Frontal cortex (tissue), 4 donors: ENCODE results near the gene NKAIN4. TPM values are rescaled to one million over a fixed set of nuclear protein-coding genes. Genes with fewer than 3 reads are reported as not detected.
A peak's percentile ranks its signal among the peaks of the same experiment; 100 is the strongest.
"Not testable (repeated sequence)": the region's sequence is repeated elsewhere in the genome, so short reads cannot be mapped to it uniquely, and the experiment has no call there.

Experiments used
- DNase-seq, 2 donors: peaks; one replicate each; pipeline ENCODE4 v3.0.0; 2012; ENCODE audit warnings: low spot score in 2 of 2
- FAIRE-seq: peaks from 2 replicates; lab custom pipeline; 2012; peaks lifted over from hg19 to GRCh38; lab: Jason Lieb, UNC
- total RNA-seq: library from RNA; depleted of rRNA; stranded (reverse); fragments of >200 nt; gene quantifications from one replicate; pipeline ENCODE4 v1.2.3, GENCODE V29; 2014
- donor health status: control.
- donor health status: control.
- donor health status: control.

The NKAIN4 gene
- total RNA-seq, 1 donor from 2014 or later, result 14.7 TPM

DNA sequence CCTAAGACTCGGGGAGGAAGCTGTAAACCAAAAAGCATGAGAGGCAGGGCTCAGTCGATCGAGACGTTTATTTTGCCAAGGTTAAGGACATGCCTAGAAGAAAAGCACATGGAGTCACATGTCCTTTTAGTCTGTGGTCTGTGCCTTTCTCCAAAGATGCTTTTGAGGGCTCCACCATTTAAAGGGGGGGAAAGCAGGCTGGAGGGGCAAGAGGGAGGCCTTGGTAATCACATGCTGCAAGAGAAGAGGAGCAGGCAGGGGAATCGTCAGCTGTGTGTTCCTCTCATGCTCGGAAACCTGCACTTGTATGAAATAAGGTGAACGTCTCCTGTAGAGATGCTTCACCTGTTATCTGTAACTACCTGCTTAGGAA, 29.2 kb downstream of the NKAIN4 start:
- DNase-seq, result no peak
- no peak for FAIRE-seq

DNA sequence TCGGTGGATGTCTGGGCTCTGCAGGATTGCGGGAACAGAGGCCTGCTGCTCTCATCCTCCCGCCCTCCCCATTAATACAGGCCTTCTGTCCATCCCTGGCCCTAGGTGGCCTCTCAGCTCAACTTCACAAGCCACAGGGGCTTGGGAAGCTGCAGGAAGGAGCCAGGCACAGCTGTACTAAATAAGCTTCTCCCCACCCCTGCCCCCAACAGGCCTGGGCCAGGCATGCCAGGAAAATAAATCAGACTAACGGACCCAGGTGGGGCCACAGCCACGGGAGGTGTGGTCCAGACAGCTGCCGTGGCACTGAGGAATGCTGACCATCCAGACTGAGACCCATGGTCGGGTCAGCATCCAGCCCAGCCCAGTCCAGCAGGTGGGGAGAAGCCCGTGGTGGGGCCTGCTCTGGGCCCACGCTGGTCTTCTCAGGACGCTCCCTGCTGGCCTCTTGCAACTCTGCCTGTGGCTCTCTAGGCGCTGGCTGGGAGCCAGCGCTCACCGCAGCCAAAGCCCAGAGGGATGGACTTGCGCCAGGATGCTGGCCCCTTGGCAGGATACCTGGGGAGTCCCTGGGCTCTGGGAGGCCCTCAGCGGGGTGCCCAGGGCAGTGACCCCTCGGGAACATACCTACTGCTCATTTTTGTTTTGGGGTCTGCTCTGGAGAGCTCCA, 29.7 kb downstream of the NKAIN4 start:
- DNase-seq (peak in 1 of 2 donors; percentile 42), FAIRE-seq (no peak)

DNA sequence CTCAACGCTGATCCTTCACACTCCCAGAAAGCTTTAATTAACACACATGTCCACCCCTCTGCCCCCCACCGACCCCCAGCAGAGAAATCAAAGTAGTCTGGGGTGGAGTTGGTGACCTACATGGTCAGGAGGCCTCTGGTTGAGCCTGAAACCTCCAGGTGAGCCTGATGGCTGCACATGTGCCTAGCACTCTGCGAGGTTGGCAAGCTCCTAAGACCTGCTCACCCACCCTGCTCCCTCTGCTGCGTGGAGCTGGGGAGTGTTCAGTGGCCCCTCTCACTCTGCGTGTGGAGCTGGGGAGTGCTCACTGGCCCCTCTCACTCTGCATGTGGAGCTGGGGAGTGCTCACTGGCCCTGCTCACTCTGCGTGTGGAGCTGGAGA, 30.4 kb downstream of the NKAIN4 start:
- DNase-seq (no peak), FAIRE-seq (no peak)

DNA sequence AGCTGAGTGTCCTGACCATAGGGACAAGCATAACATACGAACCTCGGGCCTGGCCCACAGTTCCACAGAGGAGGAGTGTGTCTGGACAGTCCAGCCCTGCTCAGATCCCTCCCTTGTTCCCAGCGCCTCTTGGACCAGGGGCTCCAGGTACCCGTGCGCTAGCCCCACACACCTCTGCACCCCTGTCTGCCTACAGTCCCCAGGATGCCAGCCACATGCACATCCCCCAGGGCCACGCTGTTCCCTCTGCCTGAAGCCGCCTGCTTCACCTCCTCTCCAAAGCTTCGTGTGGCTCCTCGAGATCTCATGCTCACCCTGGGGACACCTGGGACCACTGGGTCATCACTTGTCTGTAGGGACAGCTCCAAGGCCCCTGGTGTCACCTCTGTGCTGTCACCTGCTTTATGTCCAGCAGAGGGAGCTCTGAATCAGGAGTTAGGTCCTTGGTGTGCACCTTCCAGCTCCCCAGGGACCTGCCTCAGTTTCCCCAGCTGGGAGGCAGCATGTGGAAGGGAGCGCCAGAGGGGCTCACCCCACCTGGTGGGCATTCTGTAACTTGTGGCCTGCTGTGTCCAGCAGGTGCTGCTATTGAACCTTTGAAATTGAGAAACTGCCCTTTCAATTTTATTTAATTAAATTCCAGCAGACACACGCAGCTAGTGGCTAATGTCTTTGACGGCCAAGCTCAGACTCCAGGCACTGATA, 31.0 kb downstream of the NKAIN4 start:
- FAIRE-seq, result no peak
- DNase-seq, result peak in 1 of 2 donors; percentile 49

DNA sequence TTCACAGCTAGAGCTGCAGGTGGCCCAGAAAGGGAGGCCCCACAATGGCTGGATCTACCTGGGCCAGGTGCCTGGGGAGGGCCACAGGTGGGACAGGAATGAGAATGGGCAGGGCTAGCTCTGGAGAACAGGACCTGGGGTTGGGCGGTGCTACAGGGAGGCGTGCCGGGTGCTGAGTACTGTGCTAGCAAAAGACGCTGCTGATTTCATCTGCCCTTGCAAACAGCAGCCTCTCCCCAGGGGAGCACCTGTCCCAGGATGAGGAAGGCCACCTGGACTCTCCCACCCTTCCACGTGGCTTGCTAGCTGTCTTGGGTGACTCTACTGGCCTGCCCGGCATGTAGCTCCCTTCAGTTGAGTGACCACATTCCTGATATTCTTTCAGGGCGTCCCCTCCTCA, 31.7 kb downstream of the NKAIN4 start:
- no peak for DNase-seq
- no peak for FAIRE-seq

DNA sequence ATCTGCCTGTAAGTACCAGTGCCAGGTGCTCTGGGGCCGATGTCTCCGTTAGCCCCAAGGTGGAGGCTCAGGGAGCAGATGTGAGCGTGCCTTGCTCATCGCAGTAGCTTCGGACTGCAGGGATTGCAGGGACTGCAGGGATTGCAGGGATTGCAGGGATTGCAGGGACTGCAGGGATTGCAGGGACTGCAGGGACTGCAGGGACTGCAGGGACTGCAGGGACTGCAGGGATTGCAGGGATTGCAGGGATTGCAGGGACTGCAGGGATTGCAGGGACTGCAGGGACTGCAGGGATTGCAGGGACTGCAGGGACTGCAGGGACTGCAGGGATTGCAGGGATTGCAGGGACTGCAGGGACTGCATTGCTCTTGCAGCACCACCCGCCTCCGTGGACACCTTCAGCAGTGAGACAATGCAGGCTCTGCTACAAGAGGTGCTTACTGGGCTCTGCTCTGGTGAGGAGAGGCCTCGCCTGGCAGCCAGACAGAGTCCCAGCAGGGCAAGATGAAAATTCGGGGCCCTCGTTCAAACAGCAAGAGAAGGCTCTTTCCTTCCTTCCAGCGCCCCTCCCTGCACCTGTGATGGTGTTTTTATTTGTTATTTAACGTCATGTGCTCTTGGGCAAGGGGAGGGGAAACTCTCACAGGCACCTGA, 32.7 kb downstream of the NKAIN4 start:
- not testable (repeated sequence) for FAIRE-seq, DNase-seq

DNA sequence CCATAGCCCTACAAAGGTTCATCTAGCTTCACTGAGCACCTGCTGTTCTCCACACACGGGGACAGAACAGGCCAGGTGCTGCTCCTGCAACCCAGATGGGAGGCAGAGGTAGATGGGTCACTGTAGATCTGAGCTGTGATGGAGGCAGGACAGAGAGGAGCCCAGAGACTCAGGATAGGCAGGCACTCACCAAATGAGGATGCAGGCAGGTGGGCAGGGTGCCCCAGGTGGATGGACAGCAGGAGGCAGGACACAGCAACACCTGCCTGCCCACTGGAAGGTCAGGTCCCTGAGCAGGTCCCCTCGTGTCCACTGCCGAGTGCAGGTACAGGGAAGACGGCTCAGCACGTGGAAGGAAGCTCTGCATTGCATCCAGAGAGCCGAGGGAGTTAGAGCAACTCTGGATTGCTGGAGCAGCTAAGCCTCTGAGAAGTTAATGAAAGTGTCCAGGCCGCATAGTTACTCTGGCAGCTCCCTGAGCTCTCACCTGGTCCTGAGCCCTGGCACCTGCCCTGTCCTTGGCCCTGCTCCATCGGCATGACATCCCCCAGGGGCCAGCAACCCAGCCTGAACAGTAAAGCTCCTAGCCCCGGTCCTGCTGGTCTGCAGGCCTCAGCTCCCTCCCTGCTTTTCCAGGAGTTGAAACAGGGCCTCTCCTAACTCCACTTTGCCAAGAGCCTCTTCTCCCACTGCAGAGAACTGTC, 33.4 kb downstream of the NKAIN4 start:
- FAIRE-seq, result no peak
- DNase-seq, result no peak

DNA sequence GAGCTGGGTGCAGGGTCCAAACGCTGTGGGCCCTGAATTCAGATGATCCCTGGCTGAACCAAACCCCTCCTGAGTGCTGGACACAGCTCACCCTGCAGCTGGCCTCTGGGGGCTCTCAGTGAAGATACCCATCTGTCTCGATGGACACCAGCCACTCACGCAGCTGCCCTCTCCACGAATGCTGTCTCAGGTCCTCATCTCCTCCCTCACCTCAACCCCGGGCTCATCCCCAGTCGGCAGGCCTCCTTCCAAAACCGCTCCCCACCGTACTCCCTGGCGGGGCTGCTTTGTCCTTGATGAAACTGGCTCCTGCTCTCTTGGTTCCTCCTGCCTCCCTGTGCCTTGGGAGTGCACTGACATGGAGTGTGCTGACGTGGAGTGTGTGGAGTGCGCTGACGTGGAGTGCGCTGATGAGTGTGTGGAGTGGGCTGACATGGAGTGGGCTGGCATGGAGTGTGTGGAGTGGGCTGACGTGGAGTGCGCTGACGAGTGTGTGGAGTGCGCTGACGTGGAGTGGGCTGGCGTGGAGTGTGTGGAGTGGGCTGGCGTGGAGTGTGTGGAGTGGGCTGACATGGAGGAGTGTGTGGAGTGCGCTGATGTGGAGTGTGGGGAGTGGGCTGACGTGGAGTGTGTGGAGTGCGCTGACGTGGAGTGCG, 34.3 kb downstream of the NKAIN4 start:
- no peak for FAIRE-seq

DNA sequence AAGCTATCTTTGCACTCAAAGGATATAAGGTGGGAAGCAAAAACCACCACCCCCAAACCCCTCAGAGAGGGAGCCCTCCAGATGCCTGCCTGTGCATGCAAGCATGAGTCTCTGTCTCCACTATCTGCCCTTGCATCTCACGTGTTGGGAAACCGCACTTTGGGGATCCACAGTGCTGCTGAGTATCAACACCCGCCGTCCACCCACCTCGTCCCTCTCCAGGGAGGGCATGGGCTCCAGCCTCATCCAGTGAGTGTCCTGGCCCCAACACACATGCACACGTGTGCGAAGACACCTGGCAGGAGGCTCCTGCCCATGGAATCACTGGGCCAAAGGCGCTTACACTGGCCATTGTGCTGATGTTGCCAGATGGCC, 34.8 kb downstream of the NKAIN4 start:
- FAIRE-seq (no peak), DNase-seq (no peak)

More for the DNA sequence above, 34.3 kb downstream of the NKAIN4 start:
- no peak for DNase-seq

DNA sequence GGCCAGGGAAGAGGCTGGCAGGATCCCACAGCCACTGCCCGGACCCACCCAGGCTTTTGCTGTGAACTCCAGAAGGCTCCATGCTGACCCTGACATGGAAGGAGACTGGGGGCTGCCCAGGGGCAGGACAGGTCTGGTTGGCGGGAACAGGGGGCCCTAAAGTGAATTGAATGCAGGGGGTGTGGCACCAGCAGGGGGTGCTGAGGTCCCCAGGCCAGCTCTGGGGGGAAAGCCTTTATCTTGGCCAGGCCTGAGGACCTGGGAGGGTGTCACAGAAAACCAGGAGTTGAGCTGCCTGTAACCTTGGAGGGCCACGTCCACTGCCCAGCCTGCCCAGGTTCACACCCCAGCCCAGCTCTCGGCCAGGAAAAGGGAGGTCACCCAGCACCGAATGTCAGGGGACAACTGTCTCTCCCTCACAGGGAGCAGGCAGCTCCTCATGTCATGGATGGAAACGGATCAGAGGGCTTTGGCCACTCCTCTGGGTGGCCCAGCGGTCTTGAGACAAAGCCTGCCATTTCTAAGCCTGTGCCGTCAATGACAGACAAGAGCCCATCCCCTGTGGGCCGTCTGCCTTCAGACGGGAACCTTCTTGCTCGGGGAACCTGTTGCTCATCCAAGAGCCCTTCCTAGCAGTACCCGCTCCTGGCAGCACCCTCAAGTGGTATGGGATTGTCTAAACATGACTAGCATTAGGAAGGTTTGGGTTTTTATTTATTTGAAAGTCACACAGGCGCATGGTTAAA, 35.4 kb downstream of the NKAIN4 start:
- DNase-seq (no peak), FAIRE-seq (no peak)

DNA sequence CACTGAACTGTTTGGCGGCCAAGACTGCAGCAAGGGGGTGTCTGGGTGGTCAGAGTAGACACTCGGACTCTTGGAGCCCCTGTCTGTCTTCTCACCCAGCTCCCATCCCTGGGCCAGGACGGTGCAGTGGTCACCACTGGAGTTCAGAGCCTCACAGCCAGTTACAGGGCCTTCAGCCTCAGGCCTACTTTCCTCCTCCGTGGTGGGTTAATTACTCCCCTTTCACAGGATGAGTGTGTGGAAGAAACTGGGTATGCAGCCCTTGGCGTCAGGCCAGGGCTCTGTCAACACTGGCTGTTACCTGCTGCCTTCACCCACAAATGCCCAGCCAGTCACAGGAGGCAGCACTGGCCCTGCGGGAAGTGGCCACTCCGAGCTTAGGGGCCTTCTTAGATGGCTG, 36.6 kb downstream of the NKAIN4 start:
- no peak for FAIRE-seq
- no peak for DNase-seq

DNA sequence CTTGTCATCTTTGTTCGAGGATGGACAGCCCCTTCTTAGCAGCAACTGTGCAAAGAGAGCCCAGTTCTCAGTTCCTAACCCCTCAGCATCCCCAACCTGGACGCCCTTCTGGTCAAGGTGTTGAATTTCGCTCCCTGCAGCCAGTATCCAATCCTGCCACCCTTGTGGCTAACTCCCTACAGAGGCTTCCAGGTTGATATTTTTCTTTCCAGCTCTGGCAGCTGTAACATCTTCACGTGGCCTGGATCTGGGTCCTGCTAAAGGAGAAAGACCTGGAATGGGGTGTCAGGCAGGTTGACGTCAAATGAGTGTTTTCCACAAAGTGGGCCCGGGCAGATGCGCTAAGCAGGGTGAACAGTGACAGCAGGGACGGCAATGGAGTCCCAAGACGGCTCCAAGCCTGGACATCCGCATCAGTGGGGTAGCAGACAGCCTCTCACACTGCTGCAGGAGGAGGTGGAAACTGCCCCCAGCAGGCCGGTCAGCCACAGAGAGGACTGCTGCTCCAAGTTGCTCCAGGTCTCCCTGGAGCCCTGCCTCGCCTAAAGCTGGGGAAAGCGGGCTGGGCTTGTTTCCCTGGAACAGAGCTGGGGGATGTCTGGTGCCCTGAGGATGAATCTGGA, 37.3 kb downstream of the NKAIN4 start:
- FAIRE-seq (no peak), DNase-seq (no peak)

DNA sequence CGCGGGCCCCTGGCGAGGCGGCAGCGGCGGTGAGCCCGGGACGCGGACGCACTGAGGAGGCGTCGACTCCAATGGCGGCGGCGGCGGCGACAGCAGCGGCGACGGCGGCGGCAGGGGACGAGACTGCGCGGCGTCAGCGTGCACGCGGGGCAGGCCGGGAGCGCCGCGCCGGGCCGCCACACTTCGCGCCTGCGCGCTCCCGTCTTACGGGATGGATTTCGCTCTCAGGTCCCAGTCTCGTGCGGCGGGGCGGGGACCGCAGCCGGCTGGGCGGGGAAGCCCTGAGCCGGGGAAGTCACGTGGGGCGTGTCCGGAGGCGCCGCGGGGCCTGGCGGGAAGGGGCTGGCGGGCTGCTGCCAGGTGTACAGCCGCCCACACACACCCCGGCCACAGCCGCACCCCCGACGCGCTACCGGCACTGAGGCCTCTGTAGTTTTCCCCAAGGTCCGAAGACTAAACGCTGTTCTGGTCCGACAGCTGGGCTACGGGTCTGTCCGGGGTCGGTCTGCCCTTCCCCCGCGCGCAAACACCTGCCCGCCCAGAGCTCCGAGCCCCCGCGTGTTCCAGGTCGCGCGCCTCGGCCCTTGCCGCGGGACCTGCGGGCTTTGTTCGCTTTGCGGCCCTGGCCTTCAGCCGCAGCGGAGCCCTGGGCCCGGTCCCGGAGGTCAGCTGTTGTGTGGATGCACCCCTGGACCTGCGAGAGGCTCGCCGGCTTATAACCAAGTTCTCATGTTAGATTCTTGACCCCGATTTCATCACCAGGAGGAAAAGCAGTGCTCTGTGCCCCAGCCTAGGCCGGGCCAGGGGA, 38.0 kb downstream of the NKAIN4 start, which contains the start of gene YTHDF1:
YTHDF1 (minus strand) TSS at position 91 of the 808 bp plus-strand sequence. CDS start 239 bp downstream, outside the sequence.
- FAIRE-seq (no peak), DNase-seq (peak; percentile 100)

DNA sequence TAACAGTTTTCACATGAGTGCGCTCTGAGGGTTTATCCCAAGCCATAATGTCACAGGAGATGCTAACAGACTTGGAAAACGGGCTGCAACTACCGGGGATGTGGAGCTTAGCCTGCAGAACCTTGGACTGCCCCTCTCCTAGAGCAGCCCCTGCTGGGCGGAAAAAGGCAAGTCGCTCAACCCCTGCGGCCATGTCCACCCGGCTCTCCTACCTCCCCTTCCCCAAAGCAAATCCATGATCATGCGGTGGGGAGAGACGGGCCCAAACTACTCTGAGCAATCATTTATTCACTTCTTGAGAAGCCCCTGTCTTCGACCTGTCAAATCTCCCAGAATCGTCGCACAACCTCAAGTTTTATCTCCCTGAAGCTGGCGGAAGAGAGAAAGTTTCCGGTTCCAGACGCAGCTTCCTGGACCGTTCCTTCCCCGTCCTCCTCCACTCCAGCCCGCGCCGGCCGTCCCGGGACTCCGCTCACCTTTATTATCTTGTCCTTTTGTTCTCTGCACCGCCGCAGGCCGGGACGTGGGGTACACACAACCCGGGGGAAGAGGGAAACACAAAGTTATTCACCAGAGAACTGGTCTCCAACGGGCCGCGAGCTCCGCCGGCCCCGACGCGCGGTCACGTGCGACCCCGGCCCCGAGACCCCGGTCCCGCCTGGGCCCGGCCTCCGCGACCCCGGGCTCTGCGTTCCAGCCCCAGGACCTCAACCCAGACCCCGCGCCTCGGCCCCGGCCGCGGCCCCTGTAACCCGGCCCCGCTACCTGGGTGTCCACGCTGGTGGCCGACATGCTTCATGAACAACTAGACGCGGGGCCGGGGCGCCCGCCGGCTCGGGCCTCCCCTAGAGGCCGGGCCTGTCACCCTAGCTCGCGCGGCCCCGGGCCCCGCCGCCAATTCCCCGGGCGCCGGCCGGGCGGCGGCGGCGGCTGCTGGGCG, 38.9 kb downstream of the NKAIN4 start:
- DNase-seq (no peak), FAIRE-seq (no peak)

DNA sequence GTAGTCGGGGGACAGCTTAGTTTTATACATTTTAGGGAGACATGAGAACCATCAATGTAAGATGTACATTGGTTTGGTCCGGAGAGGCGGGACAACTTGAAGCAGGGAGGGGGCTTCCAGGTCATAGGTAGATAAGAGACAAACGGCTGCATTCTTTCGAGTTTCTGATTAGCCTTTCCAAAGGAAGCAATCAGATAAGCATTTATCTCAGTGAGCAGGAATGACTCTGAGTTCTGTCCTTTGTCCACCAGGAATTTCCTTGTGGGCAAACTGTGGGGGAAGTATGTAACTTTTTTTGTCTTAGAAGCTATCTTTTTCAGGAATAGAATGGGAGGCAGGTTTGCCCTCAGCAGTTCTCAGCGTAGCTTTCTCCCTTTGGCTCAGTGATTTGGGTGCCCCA, 39.7 kb downstream of the NKAIN4 start:
- DNase-seq (no peak), FAIRE-seq (no peak)

DNA sequence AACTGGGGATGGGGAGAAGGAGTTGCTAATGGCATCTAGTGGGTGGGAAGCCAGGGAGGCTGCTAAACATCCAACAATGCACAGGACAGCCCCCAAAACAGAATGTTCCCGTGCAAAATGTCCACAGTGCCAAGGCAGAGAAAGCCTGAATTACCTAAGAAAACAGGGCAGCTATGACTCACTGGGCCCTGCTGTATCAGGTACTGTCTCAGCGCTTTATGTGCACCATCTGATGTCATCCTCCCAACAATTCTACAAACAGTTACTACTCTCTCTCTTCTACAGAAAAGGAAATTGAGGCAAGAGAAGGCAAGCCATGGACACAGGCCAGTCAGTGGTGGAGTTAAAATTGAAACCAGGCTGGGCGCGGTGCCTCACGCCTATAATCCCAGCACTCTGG, 41.5 kb downstream of the NKAIN4 start:
- FAIRE-seq, result no peak

DNA sequence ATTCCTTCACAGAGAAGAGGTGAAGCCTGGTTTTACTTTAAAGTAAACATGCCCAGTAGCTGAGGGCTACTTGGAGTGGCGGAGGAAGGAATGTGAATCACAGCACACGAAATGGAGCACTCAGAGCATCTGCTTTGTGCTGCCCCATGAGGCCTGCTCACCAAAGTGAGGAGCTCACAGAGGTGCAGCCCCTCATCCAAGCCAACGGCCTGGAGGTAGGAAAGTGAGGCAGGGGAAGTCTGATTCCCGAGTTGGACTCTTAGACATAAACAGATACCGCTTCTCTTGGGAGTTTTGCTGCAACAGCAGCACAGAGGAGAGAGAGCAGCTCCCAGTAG, 41.9 kb downstream of the NKAIN4 start:
- FAIRE-seq, result no peak

More for the DNA sequence above, 41.5 kb downstream of the NKAIN4 start:
- no peak for DNase-seq

More for the DNA sequence above, 41.9 kb downstream of the NKAIN4 start:
- no peak for DNase-seq
